ENCODE results near the gene PTPN23.
"Not testable (repeated sequence)": the region's sequence is repeated elsewhere in the genome, so short reads cannot be mapped to it uniquely, and the experiment has no call there.

PTPN23 gene

DNA sequence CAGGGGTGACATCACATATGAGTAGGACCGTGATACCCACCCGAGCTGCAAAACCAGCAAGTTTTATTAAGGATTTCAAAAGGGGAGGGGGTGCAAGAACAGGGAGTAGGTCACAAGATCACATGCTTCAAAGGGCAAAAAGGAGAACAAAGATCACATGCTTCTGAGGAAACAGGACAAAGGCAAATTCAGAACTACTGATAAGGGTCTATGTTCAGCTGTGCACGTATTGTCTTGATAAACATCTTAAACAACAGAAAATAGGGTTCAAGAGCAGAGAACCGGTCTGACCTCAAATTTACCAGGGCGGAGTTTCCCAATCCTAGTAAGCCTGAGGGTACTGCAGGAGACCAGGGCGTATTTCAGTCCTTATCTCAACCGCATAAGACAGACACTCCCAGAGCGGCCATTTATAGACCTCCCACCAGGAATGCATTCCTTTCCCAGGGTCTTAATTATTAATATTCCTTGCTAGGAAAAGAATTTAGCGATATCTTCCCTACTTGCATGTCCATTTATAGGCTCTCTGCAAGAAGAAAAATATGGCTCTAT lies 78.8 kb downstream of the PTPN23 start:
- H4K8ac ChIP-seq (ENCODE audit: low read length); H3K9me3 ChIP-seq (ENCODE audit: control insufficient read depth, low read length); DNase-seq; H3K4me1 ChIP-seq (ENCODE audit: control insufficient read depth, insufficient read depth, low read depth, low read length); H3K27me3 ChIP-seq (ENCODE audit: control insufficient read depth in 1 of 2, insufficient read depth in 1 of 2, low read length in 2 of 2); H3K36me3 ChIP-seq (ENCODE audit: control insufficient read depth in 1 of 2, insufficient read depth in 2 of 2, low read depth in 1 of 2, low read length in 2 of 2); H3K4ac ChIP-seq (ENCODE audit: low read depth in 1 of 2, low read length in 2 of 2); H4K91ac ChIP-seq (ENCODE audit: low read length); H2BK12ac ChIP-seq (ENCODE audit: low read length in 2 of 2); H2BK5ac ChIP-seq (ENCODE audit: low read depth, low read length, poor library complexity, severe bottlenecking); H2BK15ac ChIP-seq (ENCODE audit: low read depth, poor library complexity, severe bottlenecking); H3K27ac ChIP-seq (ENCODE audit: low read length, poor library complexity, severe bottlenecking); H3K18ac ChIP-seq (ENCODE audit: low read depth in 1 of 2, low read length in 2 of 2); H3K23ac ChIP-seq (ENCODE audit: low read length in 2 of 2); H2AFZ ChIP-seq (ENCODE audit: low read depth, low read length); H2AK5ac ChIP-seq (ENCODE audit: low read length, severe bottlenecking); H3K4me2 ChIP-seq (ENCODE audit: low read length, poor library complexity, severe bottlenecking); H3K9ac ChIP-seq (ENCODE audit: low read length); H2BK120ac ChIP-seq (ENCODE audit: low read depth, low read length); H3K14ac ChIP-seq (ENCODE audit: low read length in 2 of 2); H3K4me3 ChIP-seq (ENCODE audit: insufficient read depth in 1 of 2, low read depth in 1 of 2, low read length in 2 of 2): not testable (repeated sequence)
- H3K79me1 ChIP-seq (replicated peaks; ENCODE audit: low read length, poor library complexity, severe bottlenecking) = peaks cover 30% of the 10 kb centered on the region
- 99% methylated on average over 7 of the region's 9 CpGs for WGBS

All from mesenchymal stem cell (in vitro differentiated cells and primary cell).